Fibroblast of mammary gland (primary cell): Measurements from ENCODE around the gene CDC40.
"Not testable (repeated sequence)": the region's sequence is repeated elsewhere in the genome, so short reads cannot be mapped to it uniquely, and the experiment has no call there.

ENCODE experiments used
- DNase-seq: peaks from one replicate; pipeline ENCODE4 v3.0.0-alpha.2; 2010; ENCODE audit warnings: low read depth
- H3K4me3 ChIP-seq: 2 replicates; pipeline ENCODE4 v1.5.1; 2011; ENCODE audit warnings: low read depth, mild to moderate bottlenecking, low read length, moderate library complexity; ENCODE audit not compliant: control insufficient read depth
- TF ChIP-seq, protein P1 (sequence below): conservative IDR thresholded peaks from 2 replicates; pipeline ENCODE4 v1.5.1; 2011; ENCODE audit warnings: low read depth, low read length, inconsistent platforms; ENCODE audit not compliant: control insufficient read depth, insufficient read depth

CDC40 gene

GRCh38 chr6:110221738-110222137 is 41.5 kb downstream of the CDC40 start:
- H3K4me3 ChIP-seq, result no peak overlapping the region
- no peak for DNase-seq
- TF ChIP-seq, protein P1, sequence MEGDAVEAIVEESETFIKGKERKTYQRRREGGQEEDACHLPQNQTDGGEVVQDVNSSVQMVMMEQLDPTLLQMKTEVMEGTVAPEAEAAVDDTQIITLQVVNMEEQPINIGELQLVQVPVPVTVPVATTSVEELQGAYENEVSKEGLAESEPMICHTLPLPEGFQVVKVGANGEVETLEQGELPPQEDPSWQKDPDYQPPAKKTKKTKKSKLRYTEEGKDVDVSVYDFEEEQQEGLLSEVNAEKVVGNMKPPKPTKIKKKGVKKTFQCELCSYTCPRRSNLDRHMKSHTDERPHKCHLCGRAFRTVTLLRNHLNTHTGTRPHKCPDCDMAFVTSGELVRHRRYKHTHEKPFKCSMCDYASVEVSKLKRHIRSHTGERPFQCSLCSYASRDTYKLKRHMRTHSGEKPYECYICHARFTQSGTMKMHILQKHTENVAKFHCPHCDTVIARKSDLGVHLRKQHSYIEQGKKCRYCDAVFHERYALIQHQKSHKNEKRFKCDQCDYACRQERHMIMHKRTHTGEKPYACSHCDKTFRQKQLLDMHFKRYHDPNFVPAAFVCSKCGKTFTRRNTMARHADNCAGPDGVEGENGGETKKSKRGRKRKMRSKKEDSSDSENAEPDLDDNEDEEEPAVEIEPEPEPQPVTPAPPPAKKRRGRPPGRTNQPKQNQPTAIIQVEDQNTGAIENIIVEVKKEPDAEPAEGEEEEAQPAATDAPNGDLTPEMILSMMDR, result no peak

DNA sequence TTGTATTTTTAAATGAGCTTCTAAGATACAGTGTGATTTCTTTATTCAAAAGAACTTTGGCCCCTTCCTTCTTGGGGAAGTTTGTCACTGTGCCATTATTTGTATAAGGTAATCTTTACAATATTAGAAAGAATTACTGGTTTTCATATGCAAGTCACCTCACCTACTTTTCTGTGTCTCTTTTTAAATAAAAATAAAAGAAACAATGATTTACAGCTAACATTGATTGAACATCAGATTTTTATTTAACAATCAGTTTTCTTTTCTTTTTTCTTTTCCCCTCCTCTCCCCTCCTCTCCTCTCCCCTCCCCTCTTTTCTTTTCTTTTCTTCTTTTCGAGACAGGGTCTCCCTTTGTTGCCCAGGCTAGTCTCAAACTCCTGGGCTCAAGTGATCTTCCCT is 46.0 kb downstream of the CDC40 start:
- TF ChIP-seq, protein P1, result no peak
- no peak overlapping the region for H3K4me3 ChIP-seq
- no peak for DNase-seq

- peak; percentile 53 for DNase-seq
- no peak overlapping the region for H3K4me3 ChIP-seq
- TF ChIP-seq, protein P1, result no peak
These were observed 52.2 kb downstream of the CDC40 start for GRCh38 chr6:110232450-110232849.

- no peak overlapping the region for H3K4me3 ChIP-seq
- peak; percentile 18 for DNase-seq
- TF ChIP-seq, protein P1, result no peak
These were observed 53.6 kb downstream of the CDC40 start for GRCh38 chr6:110233770-110234374.

DNA sequence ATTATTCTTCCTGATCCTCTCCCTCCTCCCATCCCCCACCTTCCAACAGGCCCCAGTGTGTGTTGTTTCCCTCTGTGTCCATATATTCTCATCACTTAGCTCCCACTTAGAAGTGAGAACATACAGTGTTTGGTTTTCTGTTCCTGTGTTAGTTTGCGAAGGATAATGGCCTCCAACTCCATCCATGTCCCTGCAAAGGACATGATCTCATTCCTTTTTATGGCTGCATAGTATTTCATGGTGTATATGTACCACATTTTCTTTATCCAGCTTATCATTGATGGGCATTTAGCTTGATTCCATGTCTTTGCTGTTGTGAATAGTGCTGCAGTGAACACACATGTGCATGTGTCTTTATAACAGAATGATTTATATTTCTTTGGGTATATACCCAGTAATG is 55.8 kb downstream of the CDC40 start:
- not testable (repeated sequence) for H3K4me3 ChIP-seq, DNase-seq

- no peak for DNase-seq
- no peak overlapping the region for H3K4me3 ChIP-seq
- TF ChIP-seq, protein P1, result no peak
These were observed 59.5 kb downstream of the CDC40 start for GRCh38 chr6:110239526-110240274.

GRCh38 chr6:110244621-110245020 is 64.4 kb downstream of the CDC40 start:
- not testable (repeated sequence) for H3K4me3 ChIP-seq
- peak; percentile 77 for DNase-seq
